Omental fat pad (tissue), 4 donors: ENCODE measurements around the gene RNF4. TPM values are rescaled to one million over a fixed set of nuclear protein-coding genes. Genes with fewer than 3 reads are reported as not detected.
"Not testable (repeated sequence)": the region's sequence is repeated elsewhere in the genome, so short reads cannot be mapped to it uniquely, and the experiment has no call there.

ENCODE experiments used
- ATAC-seq: fragments of 150-250 bp; one replicate; pipeline ENCODE4 v1.9.1; 2016; ENCODE audit warnings: mild to moderate bottlenecking, moderate library complexity; ENCODE audit not compliant: low FRiP score
- DNase-seq: peaks from one replicate; pipeline ENCODE4 v3.0.0-alpha.2; 2019; ENCODE audit warnings: low spot score
- total RNA-seq, 4 donors: library from RNA; depleted of rRNA; stranded (reverse); fragments of >200 nt; gene quantifications; one replicate each; pipeline ENCODE4 v1.1.0, GENCODE V29; 2016
- TF ChIP-seq, protein P1 (sequence below), 3 donors: fragments of 450-650 bp; IDR thresholded peaks; one replicate each; pipeline ENCODE4 v1.5.1; 2016 to 2017; ENCODE audit warnings: antibody characterized with exemption in 3 of 3, mild to moderate bottlenecking in 3 of 3, moderate library complexity in 2 of 3

RNF4 gene
- total RNA-seq, 4 donors from 2014 or later: 38.5 to 90.1 (median 44.5) TPM

DNA sequence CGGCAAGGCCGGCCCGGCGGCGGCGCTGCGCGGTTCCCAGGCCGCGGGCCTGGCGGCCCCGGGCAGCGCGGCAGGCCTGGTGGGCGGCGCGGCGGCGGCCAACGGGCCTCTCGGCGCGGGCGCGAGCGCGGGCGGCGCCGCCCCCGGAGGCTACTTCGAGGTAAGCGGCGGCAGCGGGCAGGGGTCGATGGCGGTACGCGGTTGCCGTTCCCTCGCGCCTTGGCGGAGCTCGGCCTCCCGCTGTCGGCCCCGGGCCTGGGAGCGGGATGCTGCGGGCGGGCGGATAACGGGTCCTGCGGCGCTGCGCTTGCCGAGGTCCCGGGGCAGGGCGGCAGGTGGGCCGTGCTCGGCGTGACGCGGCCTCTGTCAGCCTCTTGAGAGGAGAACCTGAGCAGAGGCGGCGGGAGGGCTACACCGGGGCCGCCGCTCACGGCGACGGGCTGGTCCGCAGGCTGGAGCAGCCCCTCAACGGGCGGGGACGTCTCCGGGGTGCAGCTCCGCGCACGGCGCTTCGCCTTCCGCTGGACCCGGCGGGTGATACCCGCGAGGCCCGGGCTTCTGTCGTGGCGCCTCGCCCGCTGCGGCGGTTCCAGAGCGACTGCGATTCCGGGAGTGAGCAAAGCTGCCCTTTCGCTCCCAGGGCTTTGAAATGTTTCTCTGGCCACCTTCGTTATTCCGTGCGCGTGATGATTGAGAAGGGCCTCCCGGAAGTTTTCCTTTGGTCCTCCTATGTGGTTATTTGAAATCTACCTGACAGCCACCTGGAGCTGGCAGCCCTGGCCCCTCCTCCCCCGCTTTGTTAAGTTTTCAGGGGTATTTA lies 68.3 kb downstream of the RNF4 start:
- no peak for DNase-seq
- TF ChIP-seq, protein P1, sequence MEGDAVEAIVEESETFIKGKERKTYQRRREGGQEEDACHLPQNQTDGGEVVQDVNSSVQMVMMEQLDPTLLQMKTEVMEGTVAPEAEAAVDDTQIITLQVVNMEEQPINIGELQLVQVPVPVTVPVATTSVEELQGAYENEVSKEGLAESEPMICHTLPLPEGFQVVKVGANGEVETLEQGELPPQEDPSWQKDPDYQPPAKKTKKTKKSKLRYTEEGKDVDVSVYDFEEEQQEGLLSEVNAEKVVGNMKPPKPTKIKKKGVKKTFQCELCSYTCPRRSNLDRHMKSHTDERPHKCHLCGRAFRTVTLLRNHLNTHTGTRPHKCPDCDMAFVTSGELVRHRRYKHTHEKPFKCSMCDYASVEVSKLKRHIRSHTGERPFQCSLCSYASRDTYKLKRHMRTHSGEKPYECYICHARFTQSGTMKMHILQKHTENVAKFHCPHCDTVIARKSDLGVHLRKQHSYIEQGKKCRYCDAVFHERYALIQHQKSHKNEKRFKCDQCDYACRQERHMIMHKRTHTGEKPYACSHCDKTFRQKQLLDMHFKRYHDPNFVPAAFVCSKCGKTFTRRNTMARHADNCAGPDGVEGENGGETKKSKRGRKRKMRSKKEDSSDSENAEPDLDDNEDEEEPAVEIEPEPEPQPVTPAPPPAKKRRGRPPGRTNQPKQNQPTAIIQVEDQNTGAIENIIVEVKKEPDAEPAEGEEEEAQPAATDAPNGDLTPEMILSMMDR (IDR thresholded peaks at IDR 0.05): no peak
- peak; percentile 53 for ATAC-seq

DNA sequence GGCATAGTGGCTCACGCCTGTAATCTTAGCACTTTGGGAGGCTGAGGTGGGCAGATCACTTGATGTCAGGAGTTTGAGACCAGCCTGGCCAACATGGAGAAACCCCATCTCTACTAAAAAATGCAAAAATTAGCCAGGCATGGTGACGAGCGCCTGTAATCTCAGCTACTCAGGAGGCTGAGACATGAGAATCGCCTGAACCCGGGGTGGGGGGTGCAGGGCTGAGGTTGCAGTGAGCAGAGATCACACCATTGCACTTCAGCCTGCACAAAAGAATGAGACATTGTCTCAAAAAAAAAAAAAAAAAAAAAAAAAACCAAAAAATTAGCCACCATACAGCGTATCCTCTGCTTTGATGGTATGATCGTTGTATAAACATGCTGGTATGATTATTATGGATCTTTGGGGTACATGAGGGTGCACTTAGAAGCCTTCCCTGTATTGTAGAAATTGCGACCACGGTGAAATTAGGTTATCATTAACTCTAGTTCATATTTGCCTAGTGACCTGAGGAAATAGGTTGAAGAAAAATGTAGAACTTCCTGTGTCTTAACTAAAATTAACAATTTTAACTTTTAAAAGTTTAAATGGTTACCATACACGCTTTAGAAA lies 74.8 kb downstream of the RNF4 start:
- not testable (repeated sequence) for DNase-seq, ATAC-seq

DNA sequence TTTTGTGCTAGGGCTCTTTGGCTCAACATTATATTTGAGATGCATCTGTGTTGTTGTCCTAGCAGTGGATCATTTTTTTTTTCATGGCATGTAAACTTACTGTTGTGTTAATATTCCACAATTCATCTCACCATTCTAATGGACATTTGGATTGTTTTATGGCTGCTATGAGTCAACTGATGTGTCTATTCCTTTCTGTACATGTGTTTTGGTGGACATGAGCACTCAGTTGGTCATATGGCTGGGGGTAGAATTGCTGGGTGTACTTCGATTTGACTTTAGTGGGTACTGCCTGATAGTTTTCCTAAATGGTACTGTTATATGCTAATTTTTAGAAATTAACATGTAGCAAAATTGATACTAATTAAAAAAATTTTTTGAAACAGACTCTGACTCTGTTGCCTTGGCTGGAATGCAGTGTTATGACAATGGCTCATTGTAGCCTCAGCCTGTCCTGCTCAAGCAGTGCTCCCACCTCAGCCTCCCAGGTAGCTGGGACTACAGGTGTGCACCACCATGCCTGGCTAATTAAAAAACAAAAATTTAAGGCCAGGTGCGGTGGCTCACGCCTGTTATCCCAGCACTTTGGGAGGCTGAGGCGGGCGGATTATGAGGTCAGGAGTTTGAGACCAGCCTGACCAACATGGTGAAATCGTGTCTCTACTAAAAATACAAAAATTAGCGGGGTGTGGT lies 76.6 kb downstream of the RNF4 start:
- no peak for DNase-seq
- TF ChIP-seq, protein P1 (IDR thresholded peaks at IDR 0.05): no peak
- no peak for ATAC-seq

DNA sequence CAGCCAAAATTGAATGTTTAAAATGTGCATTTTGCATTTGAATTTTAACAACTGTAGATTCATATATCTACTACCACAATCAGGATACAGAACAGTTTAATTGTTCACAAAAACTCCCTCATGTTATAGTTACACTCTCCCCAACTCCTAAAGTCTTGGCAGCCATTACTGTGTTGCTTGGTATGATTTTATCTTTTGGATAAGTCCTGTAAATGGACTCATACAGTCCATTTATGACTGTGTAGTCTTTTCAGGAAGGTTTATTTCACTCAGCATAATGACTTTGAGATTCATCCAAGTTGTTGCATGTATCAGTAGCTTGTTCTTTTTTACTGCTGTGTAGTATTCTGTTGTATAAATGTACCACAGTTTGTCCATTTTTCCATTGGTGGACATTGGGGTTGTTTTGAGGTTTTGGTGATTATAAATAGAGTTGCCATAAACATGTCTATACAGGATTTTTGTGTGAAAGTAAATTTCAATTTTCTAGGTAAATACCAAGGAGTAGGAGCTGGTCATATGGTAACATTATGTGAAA lies 77.4 kb downstream of the RNF4 start:
- TF ChIP-seq, protein P1 (IDR thresholded peaks at IDR 0.05): no peak
- ATAC-seq (no peak), DNase-seq (no peak)

DNA sequence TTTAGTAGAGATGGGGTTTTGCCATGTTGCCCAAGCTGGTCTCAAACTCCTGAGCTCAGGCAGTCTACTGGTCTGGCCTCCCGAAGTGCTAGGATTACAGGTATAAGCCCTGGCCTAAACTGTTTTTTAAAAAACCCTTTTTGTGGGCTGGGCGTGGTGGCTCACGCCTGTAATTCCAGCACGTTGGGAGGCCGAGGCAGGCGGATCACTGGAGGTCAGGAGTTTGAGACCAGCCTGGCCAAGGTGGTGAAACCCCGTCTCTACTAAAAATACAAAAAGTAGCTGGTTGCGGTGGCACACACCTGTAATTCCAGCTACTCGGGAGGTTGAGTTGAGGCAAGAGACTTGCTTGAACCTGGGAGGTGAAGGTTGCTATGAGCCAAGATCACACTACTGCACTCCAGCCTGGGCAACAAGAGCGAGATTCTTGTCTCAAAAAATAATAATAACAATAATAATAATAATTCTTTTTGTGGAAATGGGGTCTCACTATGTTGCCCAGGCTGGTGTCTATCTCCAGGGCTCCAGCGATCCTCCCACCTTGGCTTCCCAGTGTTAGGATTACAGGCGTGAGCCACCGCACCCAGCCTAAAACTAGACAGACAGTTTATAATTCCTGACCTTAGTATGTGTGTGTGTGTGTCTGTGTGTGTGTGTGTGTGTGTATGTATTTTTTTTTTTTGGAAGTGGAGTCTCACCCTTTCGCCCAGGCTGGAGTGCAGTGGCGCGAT lies 78.2 kb downstream of the RNF4 start:
- ATAC-seq, DNase-seq: not testable (repeated sequence)

DNA sequence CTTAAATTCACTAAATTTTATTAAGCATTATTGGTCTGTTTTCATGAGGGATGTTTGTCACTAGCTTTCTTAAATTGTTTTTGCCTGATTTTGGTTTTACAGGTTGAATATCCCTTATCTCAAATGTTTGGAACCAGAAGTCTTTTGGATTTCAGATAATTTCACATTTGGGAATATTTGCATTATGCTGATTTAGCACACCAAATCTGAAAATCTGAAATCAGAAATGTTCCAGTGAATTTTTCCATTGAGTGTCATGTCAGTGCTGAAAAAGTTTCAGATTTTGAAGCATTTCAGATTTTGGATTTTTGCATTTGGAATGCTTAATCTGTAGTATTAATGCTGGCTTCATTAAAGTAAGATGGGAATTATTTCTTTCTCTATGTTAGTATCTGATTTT lies 82.2 kb downstream of the RNF4 start:
- TF ChIP-seq, protein P1 (IDR thresholded peaks at IDR 0.05): no peak
- no peak for DNase-seq
- ATAC-seq: no peak

DNA sequence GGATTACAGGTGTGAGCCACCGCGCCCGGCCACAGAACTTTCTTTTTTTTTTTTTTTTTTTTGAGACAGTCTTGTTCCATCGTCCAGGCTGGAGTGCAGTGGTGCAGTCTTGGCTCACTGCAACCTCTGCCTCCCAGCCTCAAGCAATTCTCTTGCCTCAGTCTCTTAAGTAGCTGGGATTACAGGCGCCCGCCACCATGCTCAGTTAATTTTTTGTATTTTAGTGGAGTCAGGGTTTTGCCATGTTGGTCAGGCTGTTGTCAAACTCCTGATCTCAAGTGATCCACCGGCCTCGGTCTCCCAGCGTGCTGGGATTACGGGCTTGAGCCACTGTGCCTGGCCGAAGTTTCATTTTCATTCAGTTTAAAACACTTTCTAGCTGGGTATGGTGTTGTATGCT lies 83.9 kb downstream of the RNF4 start:
- no peak for DNase-seq
- TF ChIP-seq, protein P1 (IDR thresholded peaks at IDR 0.05): no peak
- no peak for ATAC-seq
